ENCODE data around the gene PCDHB12.
"Not testable (repeated sequence)": the region's sequence is repeated elsewhere in the genome, so short reads cannot be mapped to it uniquely, and the experiment has no call there.

The PCDHB12 gene

DNA sequence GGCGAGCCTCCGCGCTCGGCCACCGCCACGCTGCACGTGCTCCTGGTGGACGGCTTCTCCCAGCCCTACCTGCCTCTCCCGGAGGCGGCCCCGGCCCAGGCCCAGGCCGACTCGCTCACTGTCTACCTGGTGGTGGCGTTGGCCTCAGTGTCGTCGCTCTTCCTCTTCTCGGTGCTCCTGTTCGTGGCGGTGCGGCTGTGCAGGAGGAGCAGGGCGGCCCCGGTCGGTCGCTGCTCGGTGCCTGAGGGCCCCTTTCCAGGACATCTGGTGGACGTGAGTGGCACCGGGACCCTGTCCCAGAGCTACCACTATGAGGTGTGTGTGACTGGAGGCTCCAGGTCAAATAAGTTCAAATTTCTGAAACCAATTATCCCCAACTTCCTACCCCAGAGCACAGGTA is 2.3 kb downstream of the PCDHB12 start:
- not testable (repeated sequence) for DNase-seq

DNA sequence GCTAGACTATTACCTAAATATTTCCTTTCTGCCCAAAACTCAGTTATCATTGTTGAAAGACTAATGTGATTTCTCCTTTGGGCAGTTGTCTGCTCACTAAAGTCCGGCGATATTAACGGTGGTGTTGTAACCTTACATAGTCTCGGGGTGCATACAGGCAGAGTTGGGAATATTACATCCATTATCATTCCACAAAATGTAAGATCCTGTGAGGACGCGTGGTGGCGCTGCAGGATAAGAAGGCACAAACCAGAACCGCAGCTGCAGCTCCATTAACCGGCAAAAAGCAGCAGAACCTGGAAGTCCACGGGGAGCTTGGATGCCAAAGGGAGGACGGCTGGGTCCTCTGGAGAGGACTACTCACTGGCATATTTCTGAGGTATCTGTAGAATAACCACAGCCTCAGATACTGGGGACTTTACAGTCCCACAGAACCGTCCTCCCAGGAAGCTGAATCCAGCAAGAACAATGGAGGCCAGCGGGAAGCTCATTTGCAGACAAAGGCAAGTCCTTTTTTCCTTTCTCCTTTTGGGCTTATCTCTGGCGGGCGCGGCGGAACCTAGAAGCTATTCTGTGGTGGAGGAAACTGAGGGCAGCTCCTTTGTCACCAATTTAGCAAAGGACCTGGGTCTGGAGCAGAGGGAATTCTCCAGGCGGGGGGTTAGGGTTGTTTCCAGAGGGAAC is 5.3 kb downstream of the PCDHB12 start, which contains the start of gene PCDHB13:
TSS of gene PCDHB13 (plus strand) at position 264 of the 684 bp plus-strand sequence. CDS start at position 469, 205 bp downstream.
- DNase-seq, result not testable (repeated sequence)

DNA sequence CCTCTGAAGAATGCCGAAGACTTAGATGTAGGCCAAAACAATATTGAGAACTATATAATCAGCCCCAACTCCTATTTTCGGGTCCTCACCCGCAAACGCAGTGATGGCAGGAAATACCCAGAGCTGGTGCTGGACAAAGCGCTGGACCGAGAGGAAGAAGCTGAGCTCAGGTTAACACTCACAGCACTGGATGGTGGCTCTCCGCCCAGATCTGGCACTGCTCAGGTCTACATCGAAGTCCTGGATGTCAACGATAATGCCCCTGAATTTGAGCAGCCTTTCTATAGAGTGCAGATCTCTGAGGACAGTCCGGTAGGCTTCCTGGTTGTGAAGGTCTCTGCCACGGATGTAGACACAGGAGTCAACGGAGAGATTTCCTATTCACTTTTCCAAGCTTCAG is 6.1 kb downstream of the PCDHB12 start:
- not testable (repeated sequence) for DNase-seq

DNA sequence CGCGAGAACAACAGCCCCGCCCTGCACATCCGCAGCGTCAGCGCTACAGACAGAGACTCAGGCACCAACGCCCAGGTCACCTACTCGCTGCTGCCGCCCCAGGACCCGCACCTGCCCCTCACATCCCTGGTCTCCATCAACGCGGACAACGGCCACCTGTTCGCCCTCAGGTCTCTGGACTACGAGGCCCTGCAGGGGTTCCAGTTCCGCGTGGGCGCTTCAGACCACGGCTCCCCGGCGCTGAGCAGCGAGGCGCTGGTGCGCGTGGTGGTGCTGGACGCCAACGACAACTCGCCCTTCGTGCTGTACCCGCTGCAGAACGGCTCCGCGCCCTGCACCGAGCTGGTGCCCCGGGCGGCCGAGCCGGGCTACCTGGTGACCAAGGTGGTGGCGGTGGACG is 7.0 kb downstream of the PCDHB12 start:
- DNase-seq, result not testable (repeated sequence)

DNA sequence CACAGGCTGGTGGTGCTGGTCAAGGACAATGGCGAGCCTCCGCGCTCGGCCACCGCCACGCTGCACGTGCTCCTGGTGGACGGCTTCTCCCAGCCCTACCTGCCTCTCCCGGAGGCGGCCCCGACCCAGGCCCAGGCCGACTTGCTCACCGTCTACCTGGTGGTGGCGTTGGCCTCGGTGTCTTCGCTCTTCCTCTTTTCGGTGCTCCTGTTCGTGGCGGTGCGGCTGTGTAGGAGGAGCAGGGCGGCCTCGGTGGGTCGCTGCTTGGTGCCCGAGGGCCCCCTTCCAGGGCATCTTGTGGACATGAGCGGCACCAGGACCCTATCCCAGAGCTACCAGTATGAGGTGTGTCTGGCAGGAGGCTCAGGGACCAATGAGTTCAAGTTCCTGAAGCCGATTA is 7.5 kb downstream of the PCDHB12 start:
- DNase-seq, result not testable (repeated sequence)

DNA sequence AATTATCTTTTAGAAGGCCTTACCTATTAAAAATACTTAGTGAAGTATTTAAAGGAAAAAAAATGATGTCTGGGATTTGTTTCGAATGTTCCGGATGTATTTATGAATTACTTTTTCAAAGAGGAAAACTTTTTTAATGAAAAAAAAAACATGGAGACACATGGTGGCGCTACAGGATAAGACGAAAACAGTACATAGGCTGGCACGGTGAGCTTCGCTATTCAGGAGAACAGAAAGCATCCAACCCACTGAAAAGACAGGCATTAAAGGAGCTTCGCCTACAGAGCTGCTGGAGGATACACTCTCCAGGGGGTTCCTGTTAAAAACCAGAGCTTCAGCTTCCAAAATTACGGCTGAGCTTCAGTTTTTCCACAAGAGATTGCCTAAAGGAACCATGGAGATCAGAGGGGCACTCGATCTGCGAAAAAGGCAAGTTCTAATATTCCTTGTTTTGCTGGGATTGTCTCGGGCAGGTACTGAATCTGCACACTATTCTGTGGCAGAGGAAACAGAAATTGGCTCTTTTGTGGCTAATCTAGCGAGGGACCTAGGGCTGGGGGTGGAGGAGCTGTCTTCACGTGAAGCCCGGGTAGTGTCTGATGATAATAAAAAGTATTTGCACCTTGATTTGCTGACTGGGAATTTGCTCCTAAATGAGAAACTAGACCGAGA is 14.7 kb downstream of the PCDHB12 start, which contains the start of gene PCDHB14:
TSS of gene PCDHB14 (plus strand) at position 232 of the 672 bp plus-strand sequence. CDS start at position 395, 163 bp downstream.
- peak; percentile 25 for DNase-seq

DNA sequence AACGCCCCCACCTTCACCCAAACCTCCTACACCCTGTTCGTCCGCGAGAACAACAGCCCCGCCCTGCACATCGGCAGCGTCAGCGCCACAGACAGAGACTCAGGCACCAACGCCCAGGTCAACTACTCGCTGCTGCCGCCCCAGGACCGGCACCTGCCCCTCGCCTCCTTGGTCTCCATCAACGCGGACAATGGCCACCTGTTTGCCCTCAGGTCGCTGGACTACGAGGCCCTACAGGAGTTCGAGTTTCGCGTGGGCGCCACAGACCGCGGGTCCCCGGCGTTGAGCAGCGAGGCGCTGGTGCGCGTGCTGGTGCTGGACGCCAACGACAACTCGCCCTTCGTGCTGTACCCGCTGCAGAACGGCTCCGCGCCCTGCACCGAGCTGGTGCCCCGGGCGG is 16.3 kb downstream of the PCDHB12 start:
- DNase-seq, result not testable (repeated sequence)

DNA sequence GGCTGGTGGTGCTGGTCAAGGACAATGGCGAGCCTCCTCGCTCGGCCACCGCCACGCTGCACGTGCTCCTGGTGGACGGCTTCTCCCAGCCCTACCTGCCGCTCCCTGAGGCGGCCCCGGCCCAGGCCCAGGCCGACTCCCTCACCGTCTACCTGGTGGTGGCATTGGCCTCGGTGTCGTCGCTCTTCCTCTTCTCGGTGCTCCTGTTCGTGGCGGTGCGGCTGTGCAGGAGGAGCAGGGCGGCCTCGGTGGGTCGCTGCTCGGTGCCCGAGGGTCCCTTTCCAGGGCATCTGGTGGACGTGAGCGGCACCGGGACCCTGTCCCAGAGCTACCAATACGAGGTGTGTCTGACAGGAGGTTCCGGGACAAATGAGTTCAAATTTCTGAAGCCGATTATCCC is 16.9 kb downstream of the PCDHB12 start:
- DNase-seq, result not testable (repeated sequence)

DNA sequence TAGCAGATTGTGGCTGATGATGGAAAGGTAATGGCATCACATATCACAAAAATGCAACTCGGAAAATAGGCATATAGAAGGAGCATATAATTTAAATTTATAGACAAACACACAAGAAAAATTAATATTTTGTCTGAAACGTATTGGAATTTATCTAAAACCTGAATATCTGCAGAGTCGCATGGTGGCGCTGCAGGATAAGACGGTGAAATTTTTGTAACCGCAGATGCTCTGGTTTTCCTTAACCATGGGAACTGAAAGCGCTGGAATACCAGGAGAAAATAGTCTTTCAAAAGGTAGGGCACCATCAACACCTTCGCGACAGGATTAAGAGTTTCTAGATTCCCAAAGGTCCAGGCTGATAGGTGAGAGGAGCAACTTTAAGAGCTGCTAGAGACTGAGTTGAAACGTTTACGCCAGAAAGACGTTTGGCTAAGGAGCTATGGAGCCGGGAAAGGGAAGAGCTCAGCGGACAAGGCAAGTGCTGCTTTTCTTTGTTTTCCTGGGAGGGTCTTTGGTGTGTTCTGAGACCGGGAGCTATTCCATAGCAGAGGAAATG is 25.7 kb downstream of the PCDHB12 start:
- no peak for DNase-seq

DNA sequence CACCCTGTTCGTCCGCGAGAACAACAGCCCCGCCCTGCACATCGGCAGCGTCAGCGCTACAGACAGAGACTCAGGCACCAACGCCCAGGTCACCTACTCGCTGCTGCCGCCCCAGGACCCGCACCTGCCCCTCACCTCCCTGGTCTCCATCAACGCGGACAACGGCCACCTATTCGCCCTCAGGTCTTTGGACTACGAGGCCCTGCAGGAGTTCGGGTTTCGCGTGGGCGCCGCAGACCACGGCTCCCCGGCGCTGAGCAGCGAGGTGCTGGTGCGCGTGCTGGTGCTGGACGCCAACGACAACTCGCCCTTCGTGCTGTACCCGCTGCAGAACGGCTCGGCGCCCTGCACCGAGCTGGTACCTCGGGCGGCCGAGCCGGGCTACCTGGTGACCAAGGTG is 27.4 kb downstream of the PCDHB12 start:
- DNase-seq, result not testable (repeated sequence)

DNA sequence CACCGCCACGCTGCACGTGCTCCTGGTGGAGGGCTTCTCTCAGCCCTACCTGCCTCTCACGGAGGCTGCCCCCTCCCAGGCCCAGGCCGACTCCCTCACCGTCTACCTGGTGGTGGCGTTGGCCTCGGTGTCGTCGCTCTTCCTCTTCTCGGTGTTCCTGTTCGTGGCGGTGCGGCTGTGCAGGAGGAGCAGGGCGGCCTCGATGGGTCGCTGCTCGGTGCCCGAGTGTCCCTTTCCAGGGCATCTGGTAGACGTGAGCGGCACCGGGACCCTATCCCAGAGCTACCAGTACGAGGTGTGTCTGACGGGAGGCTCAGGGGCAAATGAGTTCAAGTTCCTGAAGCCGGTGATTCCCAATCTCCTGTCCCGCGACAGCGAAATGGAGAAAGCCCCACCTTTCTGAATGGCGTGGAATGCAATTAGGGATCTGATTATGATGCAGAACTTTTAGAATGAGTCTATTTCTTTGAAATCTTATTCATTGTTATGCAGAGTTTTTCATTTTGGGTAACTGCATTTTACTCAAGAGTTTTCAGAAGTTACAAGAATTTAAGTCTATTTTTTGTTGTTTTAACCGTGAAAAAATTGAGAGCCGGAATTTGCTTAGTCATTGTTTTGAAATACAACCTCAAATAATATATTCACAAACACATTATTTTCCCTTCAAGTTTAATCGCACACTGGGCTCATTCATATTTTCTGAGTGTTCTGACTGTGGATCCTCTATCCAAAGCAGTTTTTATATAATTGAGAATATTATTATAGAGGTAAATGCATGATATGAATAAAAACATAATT is 28.2 kb downstream of the PCDHB12 start:
- no peak for DNase-seq

DNA sequence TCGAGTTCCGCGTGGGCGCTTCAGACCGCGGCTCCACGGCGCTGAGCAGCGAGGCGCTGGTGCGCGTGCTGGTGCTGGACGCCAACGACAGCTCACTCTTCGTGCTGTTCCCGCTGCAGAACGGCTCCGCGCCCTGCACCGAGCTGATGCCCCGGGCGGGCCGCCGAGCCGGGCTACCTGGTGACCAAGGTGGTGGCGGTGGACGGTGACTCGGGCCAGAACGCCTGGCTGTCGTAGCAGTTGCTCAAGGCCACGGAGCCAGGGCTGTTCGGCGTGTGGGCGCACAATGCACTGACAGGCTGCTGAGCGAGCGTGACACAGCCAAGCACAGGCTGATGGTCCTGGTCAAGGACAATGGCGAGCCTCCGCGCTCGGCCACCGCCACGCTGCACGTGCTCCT is 33.0 kb downstream of the PCDHB12 start:
- no peak for DNase-seq

DNA sequence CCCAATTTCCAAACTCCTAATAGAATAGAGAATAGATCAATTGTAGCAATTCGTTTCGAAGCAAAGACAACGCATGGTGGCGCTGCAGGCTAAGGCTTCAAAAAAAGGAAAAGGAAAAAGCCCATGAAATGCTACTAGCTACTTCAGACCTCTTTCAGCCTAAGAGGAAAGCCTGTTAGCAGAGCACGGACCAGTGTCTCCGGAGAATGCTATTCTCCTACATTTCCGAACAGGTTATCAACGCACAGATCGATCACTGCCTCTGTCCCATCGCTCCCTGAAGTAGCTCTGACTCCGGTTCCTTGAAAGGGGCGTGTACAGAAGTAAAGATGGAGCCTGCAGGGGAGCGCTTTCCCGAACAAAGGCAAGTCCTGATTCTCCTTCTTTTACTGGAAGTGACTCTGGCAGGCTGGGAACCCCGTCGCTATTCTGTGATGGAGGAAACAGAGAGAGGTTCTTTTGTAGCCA is 36.8 kb downstream of the PCDHB12 start, which contains the start of gene PCDHB15:
TSS of gene PCDHB15 (plus strand) at position 146 of the 468 bp plus-strand sequence. CDS start at position 330, 184 bp downstream.
- DNase-seq, result no peak

DNA sequence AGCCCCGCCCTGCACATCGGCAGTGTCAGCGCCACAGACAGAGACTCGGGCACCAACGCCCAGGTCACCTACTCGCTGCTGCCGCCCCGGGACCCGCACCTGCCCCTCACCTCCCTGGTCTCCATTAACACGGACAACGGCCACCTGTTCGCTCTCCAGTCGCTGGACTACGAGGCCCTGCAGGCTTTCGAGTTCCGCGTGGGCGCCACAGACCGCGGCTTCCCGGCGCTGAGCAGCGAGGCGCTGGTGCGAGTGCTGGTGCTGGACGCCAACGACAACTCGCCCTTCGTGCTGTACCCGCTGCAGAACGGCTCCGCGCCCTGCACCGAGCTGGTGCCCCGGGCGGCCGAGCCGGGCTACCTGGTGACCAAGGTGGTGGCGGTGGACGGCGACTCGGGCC is 38.5 kb downstream of the PCDHB12 start:
- DNase-seq, result not testable (repeated sequence)

DNA sequence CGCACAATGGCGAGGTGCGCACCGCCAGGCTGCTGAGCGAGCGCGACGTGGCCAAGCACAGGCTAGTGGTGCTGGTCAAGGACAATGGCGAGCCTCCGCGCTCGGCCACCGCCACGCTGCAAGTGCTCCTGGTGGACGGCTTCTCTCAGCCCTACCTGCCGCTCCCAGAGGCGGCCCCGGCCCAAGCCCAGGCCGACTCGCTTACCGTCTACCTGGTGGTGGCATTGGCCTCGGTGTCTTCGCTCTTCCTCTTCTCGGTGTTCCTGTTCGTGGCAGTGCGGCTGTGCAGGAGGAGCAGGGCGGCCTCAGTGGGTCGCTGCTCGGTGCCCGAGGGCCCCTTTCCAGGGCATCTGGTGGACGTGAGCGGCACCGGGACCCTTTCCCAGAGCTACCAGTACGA is 38.9 kb downstream of the PCDHB12 start:
- DNase-seq, result not testable (repeated sequence)

DNA sequence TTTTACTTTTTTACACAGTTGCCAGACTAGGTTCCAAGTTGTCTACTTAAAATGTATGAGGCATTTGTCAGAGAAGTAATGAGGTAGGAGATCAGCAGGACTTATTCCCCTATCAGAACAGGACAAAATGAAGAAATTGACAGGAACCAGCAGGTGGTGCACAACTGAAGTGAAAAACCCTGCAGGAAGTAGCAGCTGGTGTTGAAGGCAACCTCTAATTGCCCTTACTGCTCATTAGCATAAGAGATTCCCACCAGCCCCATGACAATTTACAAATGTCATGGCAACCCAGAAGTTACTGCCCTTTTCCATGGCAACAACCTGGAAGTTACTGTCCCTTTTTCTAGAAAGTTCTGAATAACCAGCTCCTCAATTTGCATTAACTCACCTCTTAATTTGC is 42.1 kb downstream of the PCDHB12 start:
- no peak for DNase-seq

DNA sequence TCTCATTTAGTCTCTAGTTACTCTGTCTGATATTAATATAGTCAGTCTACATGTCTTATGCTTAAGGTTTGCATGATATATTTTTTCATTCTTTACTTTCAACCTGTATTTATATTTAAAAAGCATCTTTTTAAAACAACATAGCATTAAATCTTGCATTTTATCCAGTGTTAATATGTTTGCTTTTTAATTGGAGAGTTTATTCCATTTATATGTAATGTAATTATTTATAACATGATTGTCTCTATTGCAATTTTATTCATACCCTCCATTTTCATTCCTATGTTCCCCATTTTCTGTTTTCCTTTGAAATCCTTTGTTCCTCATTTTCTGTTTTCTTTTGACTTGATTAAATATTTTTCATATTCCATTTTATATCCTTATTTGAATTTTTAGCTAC is 49.9 kb downstream of the PCDHB12 start:
- no peak for DNase-seq

DNA sequence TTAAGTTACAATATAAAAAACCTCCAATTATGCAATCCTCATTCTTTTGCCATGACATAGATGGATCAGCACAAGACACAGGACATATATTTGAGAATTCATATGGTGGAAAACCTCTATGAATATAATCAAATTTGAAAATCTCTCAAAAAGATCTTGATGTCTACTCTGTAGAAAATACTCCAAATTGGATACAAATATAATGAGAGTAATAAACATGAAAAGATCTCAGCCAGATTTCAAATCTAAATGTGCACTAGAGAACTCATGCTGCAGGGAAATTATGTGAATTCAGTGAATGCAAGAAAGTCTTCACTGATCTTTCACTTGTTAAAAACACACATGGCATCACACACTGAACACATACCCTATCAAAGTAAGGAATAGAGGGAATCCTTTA is 50.4 kb downstream of the PCDHB12 start:
- DNase-seq, result no peak

DNA sequence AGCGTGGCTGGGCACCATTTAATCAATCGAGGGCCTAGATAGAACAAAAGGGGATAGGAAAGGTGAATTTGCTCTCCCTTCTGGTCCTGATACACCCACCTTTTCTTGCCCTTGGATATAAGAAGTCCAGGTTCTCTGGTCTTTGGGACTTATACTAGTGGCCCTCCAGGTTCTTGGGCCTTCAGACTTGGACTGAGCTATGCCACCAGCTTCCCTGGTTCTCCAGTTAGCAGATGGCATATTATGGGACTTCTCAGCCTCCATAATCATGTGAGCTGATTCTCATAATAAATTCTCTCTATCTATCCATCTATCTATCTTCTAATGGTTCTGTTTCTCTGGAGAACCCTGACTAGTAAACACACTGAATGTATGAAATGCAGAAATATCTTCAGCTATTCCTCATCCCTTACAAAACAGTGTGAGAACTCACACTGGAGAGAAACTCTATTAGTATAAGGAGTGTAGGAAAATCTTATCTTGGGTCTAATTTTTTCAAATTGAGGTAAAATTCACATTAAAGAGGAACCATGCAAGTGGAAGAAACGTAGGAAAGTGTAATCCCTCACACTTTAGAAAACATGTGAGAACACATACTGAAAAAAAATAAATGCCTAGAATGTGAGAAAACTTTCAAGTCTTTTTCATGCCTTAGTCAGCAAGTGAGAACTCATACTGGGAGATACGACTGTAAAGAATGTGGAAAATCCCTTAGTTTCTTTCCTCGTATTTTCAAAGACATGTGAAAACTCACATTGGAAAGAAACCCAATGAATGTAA is 52.1 kb downstream of the PCDHB12 start:
- no peak for DNase-seq

DNA sequence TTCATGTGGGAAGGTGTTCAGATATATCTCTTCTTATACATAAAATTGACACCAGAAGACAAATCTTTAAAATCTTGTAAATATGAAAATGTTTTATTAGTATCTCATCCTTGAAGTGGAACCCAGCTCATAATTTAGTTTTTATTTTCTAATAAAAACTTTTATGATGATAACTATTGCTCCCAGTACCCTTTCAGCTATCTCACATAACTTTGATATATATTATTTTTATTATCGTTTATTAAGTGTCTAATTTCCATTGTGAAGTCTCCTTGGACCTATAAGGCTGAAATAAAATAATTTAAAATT is 52.7 kb downstream of the PCDHB12 start:
- no peak for DNase-seq
